ENCODE data around the gene CTNNA3. TPM values are rescaled to one million over a fixed set of nuclear protein-coding genes. Genes with fewer than 3 reads are reported as not detected.

Gene CTNNA3
- total RNA-seq, 1 experiment from 2014 or later: not detected

- no peak overlapping the region for H3K27ac Mint-ChIP-seq (ENCODE audit: unreplicated experiment)
- H3K27me3 Mint-ChIP-seq (ENCODE audit: unreplicated experiment): no peaks in the 10 kb centered on the region
- no peak for TF ChIP-seq CTCF (IDR thresholded peaks at IDR 0.05; ENCODE audit: unreplicated experiment)
- peaks cover 3% of the 10 kb centered on the region for H3K4me1 Mint-ChIP-seq (ENCODE audit: low read depth, unreplicated experiment)
- CTCF ChIA-PET: no interaction called here
- no peaks in the 10 kb centered on the region for H3K36me3 Mint-ChIP-seq (ENCODE audit: insufficient read depth, unreplicated experiment)
- H3K9me3 Mint-ChIP-seq (ENCODE audit: low read depth, unreplicated experiment): no peaks in the 10 kb centered on the region
- intact Hi-C loops (cut with micrococcal nuclease; ENCODE audit: unreplicated experiment): no loop called here
- H3K4me3 Mint-ChIP-seq (ENCODE audit: low read depth, unreplicated experiment): no peak overlapping the region
- DNase-seq: no peak
- no TSS peak for BruUV-seq (replicated peaks)
These were observed 785.3 kb downstream of the CTNNA3 start for GRCh38 chr10:66910671-66911070.

- H3K9me3 Mint-ChIP-seq (ENCODE audit: low read depth, unreplicated experiment): peaks cover 8% of the 10 kb centered on the region
- no TSS peak for BruUV-seq (replicated peaks)
- no peak for DNase-seq
- no peak overlapping the region for H3K4me3 Mint-ChIP-seq (ENCODE audit: low read depth, unreplicated experiment)
- H3K27ac Mint-ChIP-seq (ENCODE audit: unreplicated experiment): no peak overlapping the region
- H3K27me3 Mint-ChIP-seq (ENCODE audit: unreplicated experiment): no peaks in the 10 kb centered on the region
- no peaks in the 10 kb centered on the region for H3K36me3 Mint-ChIP-seq (ENCODE audit: insufficient read depth, unreplicated experiment)
- TF ChIP-seq CTCF (IDR thresholded peaks at IDR 0.05; ENCODE audit: unreplicated experiment): no peak
- CTCF ChIA-PET: no interaction called here
- intact Hi-C loops (cut with micrococcal nuclease; ENCODE audit: unreplicated experiment): no loop called here
- H3K4me1 Mint-ChIP-seq (ENCODE audit: low read depth, unreplicated experiment): no peaks in the 10 kb centered on the region
These were observed 803.1 kb downstream of the CTNNA3 start for GRCh38 chr10:66892871-66893270.

DNA sequence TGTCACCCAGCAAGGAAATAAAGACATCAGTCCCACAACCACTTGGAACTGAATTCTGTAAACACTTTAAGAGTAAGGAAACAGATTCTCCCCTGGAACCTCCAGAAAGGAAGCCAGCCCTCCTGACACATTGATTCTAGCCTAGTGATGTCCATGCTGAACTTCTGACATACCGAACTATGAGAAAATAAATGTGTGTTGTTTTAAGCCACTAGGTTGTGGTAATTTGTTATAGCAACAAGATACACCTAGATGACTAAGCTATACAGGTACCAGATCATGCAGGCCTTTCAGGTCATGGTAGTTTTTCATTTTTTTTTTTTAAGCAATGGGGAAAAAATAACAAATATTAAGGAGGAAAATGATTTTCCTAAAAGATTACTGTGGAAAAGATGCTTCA, 807.8 kb downstream of the CTNNA3 start:
- H3K27ac Mint-ChIP-seq (ENCODE audit: unreplicated experiment): no peak overlapping the region
- no peaks in the 10 kb centered on the region for H3K36me3 Mint-ChIP-seq (ENCODE audit: insufficient read depth, unreplicated experiment)
- BruUV-seq (replicated peaks): no TSS peak
- peak; percentile 4 for DNase-seq
- no peak for TF ChIP-seq CTCF (IDR thresholded peaks at IDR 0.05; ENCODE audit: unreplicated experiment)
- H3K4me1 Mint-ChIP-seq (ENCODE audit: low read depth, unreplicated experiment): no peaks in the 10 kb centered on the region
- CTCF ChIA-PET: no interaction called here
- H3K9me3 Mint-ChIP-seq (ENCODE audit: low read depth, unreplicated experiment): peaks cover 5% of the 10 kb centered on the region
- H3K27me3 Mint-ChIP-seq (ENCODE audit: unreplicated experiment): no peaks in the 10 kb centered on the region
- no peak overlapping the region for H3K4me3 Mint-ChIP-seq (ENCODE audit: low read depth, unreplicated experiment)
- intact Hi-C loops (cut with micrococcal nuclease; ENCODE audit: unreplicated experiment): no loop called here

DNA sequence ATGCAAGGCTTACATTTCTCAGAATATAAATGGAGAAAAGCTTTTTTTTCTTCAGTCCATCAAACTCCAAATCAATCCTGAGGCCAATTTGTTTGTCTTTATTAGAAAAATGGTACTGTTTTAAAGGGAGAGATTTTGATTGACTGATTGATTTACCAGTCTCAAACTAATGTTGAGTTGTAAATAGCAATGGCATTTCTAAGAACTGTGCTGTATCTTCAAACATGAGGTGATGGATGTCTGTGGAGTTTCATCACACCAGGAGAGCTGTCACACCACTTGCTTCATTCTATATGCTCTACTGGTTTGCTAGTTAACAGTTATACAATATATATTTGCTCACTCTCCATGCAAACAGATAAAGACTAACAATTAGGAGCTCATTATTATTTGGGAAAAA, 809.1 kb downstream of the CTNNA3 start:
- BruUV-seq (replicated peaks): no TSS peak
- CTCF ChIA-PET: no interaction called here
- H3K27ac Mint-ChIP-seq (ENCODE audit: unreplicated experiment): no peak overlapping the region
- TF ChIP-seq CTCF (IDR thresholded peaks at IDR 0.05; ENCODE audit: unreplicated experiment): no peak
- H3K4me1 Mint-ChIP-seq (ENCODE audit: low read depth, unreplicated experiment): no peaks in the 10 kb centered on the region
- peaks cover 5% of the 10 kb centered on the region for H3K9me3 Mint-ChIP-seq (ENCODE audit: low read depth, unreplicated experiment)
- H3K36me3 Mint-ChIP-seq (ENCODE audit: insufficient read depth, unreplicated experiment): no peaks in the 10 kb centered on the region
- no peak for DNase-seq
- intact Hi-C loops (cut with micrococcal nuclease; ENCODE audit: unreplicated experiment): no loop called here
- no peaks in the 10 kb centered on the region for H3K27me3 Mint-ChIP-seq (ENCODE audit: unreplicated experiment)
- no peak overlapping the region for H3K4me3 Mint-ChIP-seq (ENCODE audit: low read depth, unreplicated experiment)

DNA sequence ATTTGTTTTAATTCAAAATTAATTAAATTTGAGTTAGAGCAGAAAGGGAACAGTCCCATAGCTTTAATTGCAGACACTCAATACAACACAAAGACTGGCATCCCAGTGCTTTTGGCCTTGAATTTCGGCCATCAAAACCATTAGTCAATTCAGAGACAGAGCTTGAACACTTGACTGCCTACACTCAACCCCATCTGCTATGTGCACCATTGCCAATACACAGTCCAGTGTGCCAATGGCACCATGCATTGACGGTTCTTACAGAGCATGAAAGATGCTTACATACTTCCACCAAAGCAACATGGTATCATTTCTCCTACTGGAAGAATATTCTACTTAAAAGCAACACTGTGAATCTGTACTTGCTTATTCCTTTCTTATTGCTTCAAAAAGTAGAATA, 813.7 kb downstream of the CTNNA3 start:
- no TSS peak for BruUV-seq (replicated peaks)
- Mint-ChIP-seq H3K4me1 (ENCODE audit: low read depth, unreplicated experiment) (no peaks in the 10 kb centered on the region), H3K27me3 (ENCODE audit: unreplicated experiment) (no peaks in the 10 kb centered on the region), H3K9me3 (ENCODE audit: low read depth, unreplicated experiment) (no peaks in the 10 kb centered on the region), H3K27ac (ENCODE audit: unreplicated experiment) (no peak overlapping the region), H3K4me3 (ENCODE audit: low read depth, unreplicated experiment) (no peak overlapping the region), H3K36me3 (ENCODE audit: insufficient read depth, unreplicated experiment) (no peaks in the 10 kb centered on the region)
- DNase-seq: no peak
- TF ChIP-seq CTCF (IDR thresholded peaks at IDR 0.05; ENCODE audit: unreplicated experiment): no peak
- CTCF ChIA-PET: no interaction called here
- intact Hi-C loops (cut with micrococcal nuclease; ENCODE audit: unreplicated experiment): no loop called here
